NCI-H1417 treated with DMSO at 0.1 percent for 48 hours (cell line): ENCODE measurements around the gene MACO1.
A peak's percentile ranks its signal among the peaks of the same experiment; 100 is the strongest.
"Not testable (repeated sequence)": the region's sequence is repeated elsewhere in the genome, so short reads cannot be mapped to it uniquely, and the experiment has no call there.

Source experiments
- DNase-seq: peaks from one replicate; lab custom pipeline; 2025; lab: John Stamatoyannopoulos, UW

Gene MACO1, protein sequence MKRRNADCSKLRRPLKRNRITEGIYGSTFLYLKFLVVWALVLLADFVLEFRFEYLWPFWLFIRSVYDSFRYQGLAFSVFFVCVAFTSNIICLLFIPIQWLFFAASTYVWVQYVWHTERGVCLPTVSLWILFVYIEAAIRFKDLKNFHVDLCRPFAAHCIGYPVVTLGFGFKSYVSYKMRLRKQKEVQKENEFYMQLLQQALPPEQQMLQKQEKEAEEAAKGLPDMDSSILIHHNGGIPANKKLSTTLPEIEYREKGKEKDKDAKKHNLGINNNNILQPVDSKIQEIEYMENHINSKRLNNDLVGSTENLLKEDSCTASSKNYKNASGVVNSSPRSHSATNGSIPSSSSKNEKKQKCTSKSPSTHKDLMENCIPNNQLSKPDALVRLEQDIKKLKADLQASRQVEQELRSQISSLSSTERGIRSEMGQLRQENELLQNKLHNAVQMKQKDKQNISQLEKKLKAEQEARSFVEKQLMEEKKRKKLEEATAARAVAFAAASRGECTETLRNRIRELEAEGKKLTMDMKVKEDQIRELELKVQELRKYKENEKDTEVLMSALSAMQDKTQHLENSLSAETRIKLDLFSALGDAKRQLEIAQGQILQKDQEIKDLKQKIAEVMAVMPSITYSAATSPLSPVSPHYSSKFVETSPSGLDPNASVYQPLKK

DNA sequence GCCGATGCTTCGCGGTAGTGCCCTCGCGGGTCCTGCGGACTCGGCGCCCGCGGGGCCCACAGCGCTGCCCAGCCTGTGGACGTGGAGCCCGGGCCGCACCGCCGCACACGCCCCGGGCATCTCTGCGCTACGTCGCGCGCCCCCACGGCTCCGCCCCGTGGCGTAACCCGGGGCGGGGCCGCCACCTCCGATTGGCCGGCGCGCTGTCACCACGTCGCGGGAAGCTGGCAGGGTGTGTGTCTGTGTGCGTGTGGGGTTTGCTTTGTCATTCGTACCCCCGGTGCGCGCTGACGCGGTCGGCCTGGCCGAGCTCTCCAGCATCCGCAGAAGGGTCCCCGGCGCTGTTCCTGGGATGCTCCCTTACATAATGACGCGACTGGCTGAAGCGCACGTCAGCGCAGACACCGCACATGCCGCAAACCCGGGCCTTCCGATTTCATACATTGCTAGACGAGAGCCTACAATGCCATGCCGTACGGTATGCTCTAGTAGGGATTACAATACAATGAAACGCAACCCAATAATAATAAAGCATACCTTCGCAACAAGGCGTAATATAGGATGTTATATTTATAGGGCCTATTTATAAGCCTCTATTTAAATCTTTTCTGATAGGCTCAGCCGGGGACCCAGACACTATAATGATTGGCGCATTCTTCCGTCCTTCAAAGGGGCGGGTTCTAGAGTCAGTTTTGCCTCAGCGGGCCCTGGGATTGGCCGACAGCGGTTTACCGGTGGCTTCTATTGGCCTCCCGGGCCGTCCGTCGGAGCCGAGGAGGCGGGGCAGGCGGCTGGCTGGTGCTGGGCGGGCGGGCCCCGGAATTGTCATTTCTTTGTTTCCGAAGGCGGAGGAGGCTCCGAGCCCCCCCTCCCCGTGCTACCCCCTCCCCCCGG lies at the start of gene MACO1:
Gene MACO1 (plus strand): TSS at position 825 of the 894 bp plus-strand sequence. CDS start 202 bp downstream, outside the sequence.
- peak; percentile 83 for DNase-seq

DNA sequence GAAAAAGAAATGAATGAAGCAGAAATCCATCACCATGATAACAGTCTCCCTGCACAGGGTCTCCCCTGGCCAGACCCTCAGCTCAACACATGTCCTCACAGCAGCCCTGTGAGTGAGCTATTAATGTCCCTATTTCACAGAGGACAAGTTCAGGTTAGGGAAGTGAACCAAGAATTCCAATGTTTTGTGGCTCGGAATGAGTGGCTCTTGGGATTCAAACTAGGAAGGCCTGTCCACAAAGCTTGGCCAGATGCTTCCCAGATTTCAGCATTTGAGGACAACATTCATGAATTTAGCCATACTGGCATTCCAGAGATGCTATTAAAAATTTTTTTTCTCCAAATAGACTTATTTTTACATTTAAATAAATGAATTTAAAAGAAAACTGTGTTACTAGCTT lies 48.2 kb upstream of the MACO1 start:
- DNase-seq = not testable (repeated sequence)

DNA sequence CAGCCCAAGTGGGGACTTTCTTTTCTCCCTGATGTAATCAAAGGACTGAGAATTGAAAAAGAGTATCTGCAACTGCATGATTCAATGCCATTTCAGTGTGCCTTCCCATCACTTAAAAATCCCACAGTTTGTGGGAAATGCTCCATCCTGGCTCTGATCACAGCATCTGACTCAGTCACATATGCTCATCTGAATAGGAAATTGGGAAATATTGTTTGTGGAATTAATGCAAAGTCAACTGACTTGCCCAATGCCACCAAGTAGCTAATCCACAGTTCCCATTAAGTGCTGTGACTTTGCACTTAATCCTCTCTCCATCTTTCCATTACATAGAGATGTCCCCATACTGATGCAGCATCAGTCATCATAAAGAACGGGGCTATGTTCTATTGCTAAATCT lies 47.6 kb upstream of the MACO1 start:
- not testable (repeated sequence) for DNase-seq

DNA sequence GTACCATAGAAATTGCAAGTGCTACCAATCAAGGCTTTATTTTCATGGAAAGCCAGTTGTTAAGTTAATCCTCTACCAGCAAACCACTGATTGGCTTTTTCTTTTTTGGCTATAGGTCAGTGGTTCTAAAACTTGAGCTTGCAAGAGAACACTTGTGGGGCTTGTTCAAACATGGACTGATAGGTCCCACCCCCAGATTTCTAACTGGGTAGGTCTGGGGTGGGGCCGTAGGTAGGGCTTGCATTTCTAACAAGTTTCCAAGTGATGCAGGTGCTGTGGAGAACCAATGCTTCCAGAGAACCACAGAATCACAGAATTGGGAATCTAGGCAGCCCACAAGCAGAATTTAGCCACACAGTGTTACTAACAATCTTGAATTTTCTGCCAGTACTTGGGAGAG lies 46.8 kb upstream of the MACO1 start:
- not testable (repeated sequence) for DNase-seq

DNA sequence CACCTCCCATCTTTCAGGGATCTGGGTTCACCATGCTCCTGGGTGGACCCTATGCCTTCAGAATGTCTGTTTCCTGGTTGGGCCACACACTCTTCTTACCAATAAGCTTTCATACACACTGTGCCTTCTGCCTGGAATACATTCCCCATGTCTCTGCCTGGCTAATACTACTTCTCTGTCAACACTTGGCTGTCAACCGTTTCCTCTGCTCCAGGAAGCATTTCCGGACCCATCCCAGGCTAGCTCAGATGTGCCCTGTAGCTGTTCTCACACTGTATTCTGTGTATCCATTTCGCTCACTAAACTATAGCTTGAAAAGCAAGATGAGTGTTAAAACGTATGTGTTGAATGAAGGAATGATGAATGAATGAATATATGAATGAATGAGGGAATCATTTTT lies 43.6 kb upstream of the MACO1 start:
- not testable (repeated sequence) for DNase-seq

DNA sequence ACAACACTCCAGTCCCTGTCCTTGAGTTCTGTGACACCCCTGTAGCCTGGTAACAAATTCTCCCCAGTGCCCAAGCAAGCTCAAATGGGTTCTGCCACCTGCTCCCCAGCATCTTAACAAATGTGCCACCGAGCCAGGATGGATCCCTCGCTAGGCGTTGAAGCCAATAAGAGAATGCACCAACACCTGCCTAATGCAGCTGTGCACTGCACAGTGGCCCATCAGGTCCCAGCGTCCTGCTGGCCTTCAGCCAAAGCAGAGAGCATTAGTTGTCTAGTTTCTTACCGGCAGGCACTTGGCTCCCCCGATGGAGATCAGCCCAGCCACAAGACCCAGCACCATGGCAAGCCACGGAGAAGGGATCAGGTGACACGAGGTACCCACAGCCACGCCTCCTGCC lies 42.0 kb upstream of the MACO1 start:
- DNase-seq = not testable (repeated sequence)

DNA sequence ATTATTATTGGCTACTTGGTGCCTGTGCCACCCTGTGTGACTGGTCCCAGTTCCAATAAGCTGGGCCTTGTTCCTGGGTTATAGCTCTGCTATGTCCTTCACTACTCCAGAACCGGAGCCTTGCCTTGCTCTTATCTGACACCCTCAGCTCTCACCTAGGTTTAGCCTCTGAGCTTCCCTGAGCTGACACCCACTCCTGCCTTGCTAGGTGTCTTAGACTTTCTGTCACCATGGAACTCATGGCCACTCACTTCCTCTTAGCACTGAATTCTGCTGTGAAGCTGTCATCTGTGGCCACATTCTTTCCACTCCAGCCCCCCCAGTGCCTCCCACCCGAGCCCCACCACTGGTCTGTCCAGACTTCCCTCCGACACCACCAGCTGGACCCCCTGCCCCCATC lies 41.0 kb upstream of the MACO1 start:
- DNase-seq = not testable (repeated sequence)

DNA sequence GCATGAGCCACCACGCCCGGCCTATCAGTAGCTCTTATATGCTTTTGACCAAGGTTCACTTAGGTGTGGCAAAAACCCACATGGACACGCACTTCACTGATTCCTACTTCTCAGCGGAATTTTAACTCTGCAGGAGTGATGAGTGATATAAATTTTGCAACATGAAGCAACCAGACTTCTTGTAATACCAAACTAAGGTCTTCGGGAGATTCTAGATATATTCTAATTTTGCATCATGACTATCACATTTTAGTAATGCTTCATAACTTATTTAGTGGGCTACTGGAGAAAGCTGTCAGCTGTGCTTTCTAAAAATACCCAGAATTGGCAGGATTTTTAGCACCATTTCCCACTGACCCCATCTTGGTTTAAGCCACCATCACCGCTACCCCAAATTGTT lies 37.9 kb upstream of the MACO1 start:
- DNase-seq = no peak

DNA sequence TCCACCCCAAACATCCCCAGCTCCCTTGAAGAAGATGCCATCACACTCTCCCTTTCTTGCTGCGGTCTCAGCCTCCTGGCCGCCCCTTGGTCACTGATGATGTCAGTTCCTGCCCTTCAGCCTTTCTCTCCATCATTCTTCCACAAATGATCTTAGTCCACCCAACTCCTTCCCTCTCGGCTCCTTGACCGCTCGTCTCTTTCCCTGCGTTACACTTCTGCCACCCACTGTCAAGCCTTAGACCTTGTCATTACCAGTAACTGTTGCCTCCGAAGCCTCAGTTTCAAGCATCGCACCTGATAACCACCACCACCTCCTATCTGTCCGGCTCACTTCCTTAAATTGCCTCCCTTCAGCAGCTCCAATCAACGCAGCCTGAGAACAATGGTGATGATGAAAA lies 33.1 kb upstream of the MACO1 start:
- DNase-seq = not testable (repeated sequence)

DNA sequence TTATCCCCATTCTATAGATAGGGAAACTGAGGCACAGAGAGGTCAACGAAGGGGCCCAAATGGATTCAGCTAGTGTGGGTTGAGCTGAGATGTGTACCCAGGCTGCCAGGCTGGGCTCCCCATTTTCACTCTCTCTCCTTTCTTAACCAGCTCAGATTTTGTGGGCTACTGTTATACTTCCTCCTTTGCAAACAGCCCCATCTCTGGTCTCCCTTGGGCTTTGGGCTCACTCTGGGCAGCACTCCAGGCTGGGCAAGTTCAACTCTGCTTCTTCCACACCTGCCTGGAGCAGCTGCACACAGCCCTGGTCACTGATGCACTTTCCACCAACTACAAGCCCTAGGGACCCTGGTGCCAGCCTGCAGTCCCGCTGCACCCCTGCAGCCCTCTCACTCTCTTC lies 32.6 kb upstream of the MACO1 start:
- DNase-seq = not testable (repeated sequence)

DNA sequence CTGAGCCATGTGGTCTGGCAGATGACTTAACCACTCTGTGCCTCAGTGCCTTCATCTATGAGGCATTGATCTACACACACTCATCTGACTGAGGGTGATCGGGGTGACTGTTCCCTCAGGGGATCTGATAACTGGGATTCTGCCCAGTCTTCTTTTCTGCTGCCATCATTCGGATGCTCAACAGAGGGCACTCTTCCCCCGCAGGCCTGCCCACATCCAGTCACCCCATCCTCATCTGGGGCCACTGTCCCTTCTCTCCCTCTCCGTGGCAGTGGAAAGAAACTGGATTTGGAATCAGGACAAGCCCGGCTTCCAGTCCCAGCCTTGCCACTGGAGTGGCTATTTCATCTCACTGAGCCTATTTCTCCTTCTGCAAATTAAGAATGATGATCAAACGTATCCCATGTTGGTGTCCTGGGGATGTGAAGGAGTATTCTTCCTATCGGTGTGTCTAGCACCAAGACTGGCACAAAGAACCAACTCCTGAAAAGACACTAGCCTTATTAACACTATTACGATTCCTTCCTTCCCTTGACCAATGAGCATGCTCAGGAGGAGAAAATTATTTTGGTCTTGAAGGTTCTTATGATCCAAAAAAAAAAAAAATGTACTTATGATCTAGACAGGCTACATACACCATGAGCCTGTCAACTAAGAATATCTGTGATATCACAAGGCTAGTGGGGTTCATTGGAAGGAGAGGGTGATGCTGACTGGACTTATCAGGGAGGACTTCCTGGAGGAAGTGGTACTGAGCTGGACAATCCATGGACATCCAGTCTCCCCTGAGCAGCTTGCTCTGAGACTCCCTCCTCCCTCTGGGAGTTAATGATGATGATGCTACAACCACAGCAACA lies 27.5 kb upstream of the MACO1 start:
- DNase-seq = not testable (repeated sequence)

DNA sequence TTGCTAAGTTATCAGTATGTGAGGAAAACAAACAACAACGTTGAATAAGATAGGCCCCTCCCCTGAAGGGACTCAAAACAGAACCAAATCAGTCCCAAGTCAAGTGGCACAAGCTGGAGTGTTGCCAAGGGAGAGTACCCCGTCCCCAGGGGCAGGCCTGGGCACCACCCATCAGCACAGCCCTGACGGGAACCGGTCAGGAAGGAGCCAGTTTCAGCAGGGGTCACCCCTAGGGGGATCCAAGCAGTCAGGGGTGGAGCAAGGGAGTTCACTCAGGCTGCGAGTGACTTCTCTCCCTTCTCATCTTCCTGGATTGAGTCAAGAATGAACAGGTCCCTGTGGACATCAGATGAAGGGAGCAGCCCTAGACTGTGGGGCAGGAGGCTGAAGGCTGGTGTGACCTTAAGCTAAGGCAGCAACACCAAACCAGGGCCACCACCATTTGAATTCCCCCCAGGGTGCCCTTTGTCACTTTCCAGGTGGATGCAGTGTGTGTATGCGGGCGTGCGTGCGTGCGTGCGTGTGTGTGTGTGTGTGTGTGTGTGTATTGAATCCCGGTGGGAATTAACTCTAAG lies 24.9 kb upstream of the MACO1 start:
- not testable (repeated sequence) for DNase-seq

DNA sequence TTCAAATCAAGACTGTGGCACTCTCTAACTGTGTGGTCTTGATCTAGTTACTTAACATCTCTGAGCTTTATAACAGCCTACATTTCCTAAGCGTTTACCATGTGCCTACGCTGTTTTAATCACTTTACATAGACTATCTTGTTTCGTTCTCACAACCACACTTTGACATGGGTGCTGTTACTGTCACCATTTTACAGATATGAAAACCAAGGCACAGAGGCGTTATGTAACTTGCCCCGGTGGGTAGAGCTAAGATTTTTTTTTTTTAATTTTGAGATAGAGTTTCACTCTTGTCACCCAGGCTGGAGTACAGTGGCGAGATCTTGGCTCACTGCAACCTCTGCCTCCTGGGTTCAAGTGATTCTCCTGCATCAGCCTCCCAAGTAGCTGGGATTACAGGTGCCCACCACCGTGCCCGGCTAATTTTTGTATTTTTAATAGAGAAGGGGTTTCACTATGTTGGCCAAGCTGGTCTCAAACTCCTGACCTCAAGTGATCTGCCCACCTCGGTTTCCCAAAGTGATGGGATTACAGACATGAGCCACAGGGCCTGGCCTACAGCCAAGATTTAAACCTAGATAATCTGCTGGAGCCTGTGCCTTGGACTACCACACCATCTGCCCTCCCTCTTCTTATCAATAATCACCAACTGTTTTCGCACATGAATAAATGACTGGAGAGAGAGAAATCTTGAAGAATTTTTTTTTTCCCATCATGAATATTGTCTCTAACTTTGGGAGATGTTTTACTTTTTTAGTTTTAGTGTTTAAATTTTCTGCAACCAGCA lies 20.9 kb upstream of the MACO1 start:
- not testable (repeated sequence) for DNase-seq

DNA sequence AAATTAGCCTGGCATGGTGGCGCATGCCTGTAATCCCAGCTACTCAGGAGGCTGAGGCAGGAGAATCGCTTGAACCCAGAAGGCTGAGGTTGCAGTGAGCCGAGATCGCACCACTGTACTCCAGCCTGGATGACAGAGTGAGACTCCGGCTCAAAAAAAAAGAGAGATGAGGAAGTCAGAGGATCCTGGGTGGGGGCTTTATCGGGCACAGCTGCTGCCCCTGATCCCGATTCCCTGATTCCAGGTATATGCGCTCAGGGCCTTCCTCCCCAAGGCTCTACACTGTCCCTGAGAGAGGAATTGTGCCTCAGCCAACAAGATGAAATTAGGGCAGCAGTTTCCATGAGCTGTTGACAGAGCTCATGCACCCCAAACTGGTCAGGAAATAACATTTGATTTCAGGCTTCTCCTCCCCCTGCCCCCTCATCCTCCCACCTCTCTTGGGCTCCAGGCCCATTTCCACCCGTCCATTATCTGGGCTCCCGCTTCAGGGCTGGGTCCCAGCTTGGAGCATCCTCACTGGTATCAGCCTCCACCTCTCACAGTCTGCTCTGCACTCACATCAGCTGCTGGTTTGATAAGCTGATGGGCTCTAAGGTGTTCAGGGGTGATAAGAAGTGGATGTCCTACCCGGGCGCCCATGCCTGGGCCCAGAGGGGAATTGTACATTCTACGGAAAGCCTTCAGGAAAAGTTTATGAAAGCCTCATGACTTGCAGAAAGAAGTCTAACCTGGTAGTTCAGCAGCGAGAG lies 17.6 kb upstream of the MACO1 start:
- not testable (repeated sequence) for DNase-seq

DNA sequence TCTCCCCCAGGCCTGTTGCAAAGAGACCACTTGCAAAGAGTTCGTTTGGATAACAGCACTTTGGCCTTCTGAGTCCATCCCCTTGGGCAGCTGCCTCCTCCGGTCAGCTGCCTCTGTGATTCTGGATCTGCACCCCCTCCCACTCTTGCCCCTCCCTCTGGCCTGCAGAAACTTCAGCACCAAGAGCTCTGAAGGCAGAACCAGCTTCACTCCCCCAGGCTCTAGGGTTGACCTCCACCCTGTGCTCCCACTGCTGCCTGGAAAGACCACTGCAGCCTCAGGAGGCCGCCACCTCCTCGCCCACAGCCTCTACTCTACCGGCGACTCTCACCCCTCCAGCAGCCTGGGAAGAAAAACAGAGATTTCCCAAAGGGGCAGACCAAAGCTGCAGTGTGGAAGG lies 16.5 kb upstream of the MACO1 start:
- not testable (repeated sequence) for DNase-seq

DNA sequence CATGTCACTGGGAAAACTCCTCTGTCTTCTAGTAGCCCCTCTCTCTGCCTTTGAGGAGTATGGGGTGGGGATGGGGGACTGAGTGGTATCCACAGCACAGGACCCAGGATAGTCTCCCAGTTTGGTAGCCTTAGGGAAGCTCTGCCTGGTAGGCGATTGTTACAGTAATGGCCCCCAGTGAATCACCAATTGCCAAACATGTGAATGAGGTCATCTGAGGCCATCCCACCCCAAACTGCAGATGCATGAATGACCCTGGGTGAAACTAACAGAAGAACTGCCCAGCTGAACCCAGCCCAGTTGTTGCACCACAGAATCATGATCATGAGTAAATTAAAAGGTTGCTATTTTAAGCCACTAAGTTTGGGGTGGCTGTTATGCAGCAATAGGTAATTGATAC lies 16.1 kb upstream of the MACO1 start:
- DNase-seq = not testable (repeated sequence)

DNA sequence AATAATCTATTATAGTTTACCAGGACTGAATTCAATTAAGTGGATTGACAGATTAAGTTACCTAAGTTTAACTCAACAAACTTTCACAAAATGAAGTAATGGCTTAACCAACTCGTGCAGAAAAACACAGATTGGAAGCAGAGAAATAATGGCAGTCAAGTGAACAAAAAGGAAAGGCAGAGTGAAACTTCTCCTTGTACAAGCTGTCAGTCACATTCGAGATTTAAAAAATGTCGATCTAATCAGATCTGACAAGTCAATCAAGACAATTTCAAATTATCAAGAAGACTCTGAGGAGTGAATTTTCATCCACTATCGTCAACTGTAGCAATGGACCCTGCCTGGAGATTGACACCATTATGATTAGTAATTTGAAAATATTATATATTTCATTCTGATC lies 13.4 kb upstream of the MACO1 start:
- DNase-seq = not testable (repeated sequence)

DNA sequence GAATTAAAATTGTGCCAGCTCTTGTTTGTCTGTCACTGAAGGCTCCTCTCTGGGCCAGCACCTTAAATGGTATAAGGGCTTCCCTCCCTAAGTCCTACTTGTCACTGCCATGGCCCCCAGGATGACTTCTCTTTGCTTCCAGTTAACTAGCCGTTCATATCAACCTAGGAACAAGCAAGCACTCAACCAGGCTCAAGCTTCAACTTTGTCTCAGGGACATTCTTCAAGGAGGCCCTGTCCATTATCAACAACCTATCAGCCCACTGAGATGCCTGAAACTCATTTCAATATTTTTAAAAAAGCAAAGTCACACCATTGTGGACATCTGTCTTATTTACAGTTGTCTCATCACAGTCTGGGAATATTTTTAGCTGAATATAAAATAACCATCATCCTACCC lies 11.4 kb upstream of the MACO1 start:
- DNase-seq = not testable (repeated sequence)

DNA sequence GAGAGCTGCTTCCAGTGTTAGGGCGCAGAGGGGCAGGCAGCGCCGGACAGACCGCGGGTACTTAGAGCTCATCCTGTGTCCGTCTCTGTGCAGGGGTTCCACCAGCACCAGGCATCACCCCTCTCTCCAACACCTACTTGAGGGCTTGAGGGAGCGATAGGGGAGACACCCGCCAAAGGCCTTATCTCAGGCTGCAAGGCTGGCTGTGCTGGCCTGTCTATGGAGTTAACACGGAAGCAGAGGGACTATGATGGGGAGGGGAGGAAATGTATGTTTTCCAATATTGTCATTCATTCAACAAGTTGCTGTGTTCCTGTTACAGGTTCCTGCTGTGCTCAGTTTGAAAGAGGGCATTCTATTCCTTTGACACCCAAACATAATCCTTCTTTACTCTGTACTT lies 10.0 kb upstream of the MACO1 start, which contains the start of gene RHCE:
Gene RHCE (minus strand): TSS at position 111 of the 400 bp plus-strand sequence. CDS start 39 bp downstream, at position 72.
- not testable (repeated sequence) for DNase-seq
